Natural killer cell (primary cell): ENCODE measurements around the gene HMX1. TPM values are rescaled to one million over a fixed set of nuclear protein-coding genes. Genes with fewer than 3 reads are reported as not detected.

Experiments
- ATAC-seq, 3 donors: fragments of 150-1000 bp in 2 of 3; fragments of 200-7000 bp in 1 of 3; cut with Tn5 transposase; 1 replicate in 1 of 3; 2 replicates in 2 of 3; pipeline ENCODE4 v1.10.0; 2021; ENCODE audit warnings: mild to moderate bottlenecking in 2 of 3, moderate library complexity in 2 of 3
- DNase-seq, 2 donors: peaks; one replicate each; pipeline versions ENCODE4 v3.0.0 to v3.0.0-alpha.2; 2013 to 2021; ENCODE audit warnings: mixed read lengths in 1 of 2
- H3K27ac ChIP-seq: one replicate; pipeline ENCODE4 v1.5.1; 2013; ENCODE audit warnings: mild to moderate bottlenecking, low read length
- H3K27me3 ChIP-seq: one replicate; pipeline ENCODE4 v1.6.1; 2013; ENCODE audit warnings: low read length; ENCODE audit not compliant: control insufficient read depth, insufficient read depth
- H3K36me3 ChIP-seq: one replicate; pipeline ENCODE4 v1.6.1; 2013; ENCODE audit warnings: low read length; ENCODE audit not compliant: control insufficient read depth, insufficient read depth
- H3K4me1 ChIP-seq: one replicate; pipeline ENCODE4 v1.6.1; 2013; ENCODE audit warnings: low read length; ENCODE audit not compliant: control insufficient read depth, insufficient read depth
- H3K4me3 ChIP-seq: one replicate; pipeline ENCODE4 v1.5.1; 2013; ENCODE audit warnings: low read length
- H3K9me3 ChIP-seq: one replicate; pipeline ENCODE4 v1.6.1; 2013; ENCODE audit warnings: low read length; ENCODE audit not compliant: control insufficient read depth, insufficient read depth
- H3K27ac Mint-ChIP-seq, 2 donors: one replicate each; pipeline ENCODE4 v1.8.0; 2022; ENCODE audit warnings: mild to moderate bottlenecking in 2 of 2, mixed read lengths in 2 of 2, moderate library complexity in 1 of 2
- H3K27me3 Mint-ChIP-seq, 2 donors: one replicate each; pipeline ENCODE4 v1.8.0; 2022; ENCODE audit warnings: low read depth in 2 of 2, mixed read lengths in 2 of 2
- H3K36me3 Mint-ChIP-seq: one replicate; pipeline ENCODE4 v1.8.0; 2022; ENCODE audit warnings: mixed read lengths
- H3K4me1 Mint-ChIP-seq, 2 donors: one replicate each; pipeline ENCODE4 v1.8.0; 2022; ENCODE audit warnings: mixed read lengths in 2 of 2
- H3K4me3 Mint-ChIP-seq: one replicate; pipeline ENCODE4 v1.8.0; 2022; ENCODE audit warnings: mild to moderate bottlenecking, moderate library complexity, mixed read lengths
- H3K9me3 Mint-ChIP-seq, 2 donors: one replicate each; pipeline ENCODE4 v1.8.0; 2022; ENCODE audit warnings: mixed read lengths in 2 of 2
- WGBS: methylation state at CpG from one replicate; pipeline ENCODE4 v1.1.7; 2013; ENCODE audit warnings: missing lambda C conversion rate; ENCODE audit not compliant: insufficient coverage; 5-methylcytosine and 5-hydroxymethylcytosine counted together
- intact Hi-C: fragments of 100-400 bp; cut with micrococcal nuclease; formaldehyde crosslinking; loops from one replicate; pipeline ENCODE4 v1.14.2; 2022
- total RNA-seq, 4 donors: library from RNA; stranded (reverse); fragments of 120-200 nt in 1 of 4; gene quantifications; one replicate each; pipeline versions ENCODE4 v1.2.3 to v1.2.4, GENCODE V29; 2013 to 2022
- TF ChIP-seq, protein P1 (sequence below): fragments of 200-600 bp; IDR thresholded peaks from one replicate; pipeline ENCODE4 v1.8.0; 2022; ENCODE audit warnings: antibody characterized with exemption

Gene HMX1
- total RNA-seq, 3 donors from 2014 or later (not counting 1 experiment from before 2014, with no cell fraction given): not detected

DNA sequence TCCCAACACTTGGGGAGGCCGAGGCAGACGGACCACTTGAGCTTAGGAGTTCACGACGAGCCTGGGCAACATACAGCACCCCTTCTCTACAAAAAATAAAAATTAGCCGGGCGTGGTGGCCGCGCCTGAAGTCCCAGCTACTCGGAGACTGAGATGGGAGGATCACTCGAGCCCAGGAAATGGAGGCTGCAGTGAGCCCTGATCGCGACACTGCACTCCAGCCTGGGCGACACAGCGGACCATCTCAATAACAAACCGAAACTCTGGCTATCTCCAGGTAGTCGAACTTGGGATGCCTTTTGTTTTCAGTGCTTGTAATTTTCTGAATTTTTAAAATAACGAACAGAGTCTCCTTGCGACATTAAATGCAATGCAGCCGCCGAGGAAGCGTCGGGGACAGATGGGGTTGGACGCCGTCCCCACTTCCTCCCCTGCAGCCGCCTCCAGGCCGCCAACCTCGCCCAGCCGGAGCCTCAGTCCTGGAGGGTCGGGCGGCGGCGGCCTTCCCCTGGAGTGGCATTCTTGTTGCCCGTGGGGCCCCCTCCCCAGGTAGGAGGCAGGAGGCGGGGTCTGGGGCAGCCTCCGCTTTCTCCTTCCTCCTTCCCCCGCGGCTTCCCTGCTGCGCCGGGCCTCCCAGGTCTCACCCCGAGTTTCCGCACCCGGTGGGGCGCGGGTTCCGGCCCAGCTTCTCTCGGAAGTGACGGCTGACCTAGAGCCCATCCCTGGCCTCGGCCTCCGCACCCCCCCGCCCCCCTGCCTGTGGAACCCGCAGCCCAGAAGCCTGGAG lies 14.6 kb downstream of the HMX1 start:
- no peak for DNase-seq
- intact Hi-C loops: no loop called here
- H3K36me3 ChIP-seq: no peaks in the 10 kb centered on the region
- peaks cover 34 to 36% of the 10 kb centered on the region in 2 donors for H3K27me3 Mint-ChIP-seq
- 2% methylated on average over 51 of the region's 51 CpGs for WGBS
- H3K36me3 Mint-ChIP-seq: peaks cover 9% of the 10 kb centered on the region
- TF ChIP-seq, protein P1, sequence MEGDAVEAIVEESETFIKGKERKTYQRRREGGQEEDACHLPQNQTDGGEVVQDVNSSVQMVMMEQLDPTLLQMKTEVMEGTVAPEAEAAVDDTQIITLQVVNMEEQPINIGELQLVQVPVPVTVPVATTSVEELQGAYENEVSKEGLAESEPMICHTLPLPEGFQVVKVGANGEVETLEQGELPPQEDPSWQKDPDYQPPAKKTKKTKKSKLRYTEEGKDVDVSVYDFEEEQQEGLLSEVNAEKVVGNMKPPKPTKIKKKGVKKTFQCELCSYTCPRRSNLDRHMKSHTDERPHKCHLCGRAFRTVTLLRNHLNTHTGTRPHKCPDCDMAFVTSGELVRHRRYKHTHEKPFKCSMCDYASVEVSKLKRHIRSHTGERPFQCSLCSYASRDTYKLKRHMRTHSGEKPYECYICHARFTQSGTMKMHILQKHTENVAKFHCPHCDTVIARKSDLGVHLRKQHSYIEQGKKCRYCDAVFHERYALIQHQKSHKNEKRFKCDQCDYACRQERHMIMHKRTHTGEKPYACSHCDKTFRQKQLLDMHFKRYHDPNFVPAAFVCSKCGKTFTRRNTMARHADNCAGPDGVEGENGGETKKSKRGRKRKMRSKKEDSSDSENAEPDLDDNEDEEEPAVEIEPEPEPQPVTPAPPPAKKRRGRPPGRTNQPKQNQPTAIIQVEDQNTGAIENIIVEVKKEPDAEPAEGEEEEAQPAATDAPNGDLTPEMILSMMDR: no peak
- ATAC-seq: peak in 2 of 3 donors; percentile 25 to 62
- no peak overlapping the region for H3K27ac ChIP-seq
- H3K4me3 ChIP-seq: peak overlapping the region; percentile 15
- no peak overlapping the region for H3K27ac Mint-ChIP-seq
- peak overlapping the region; percentile 76 for H3K4me3 Mint-ChIP-seq
- H3K4me1 ChIP-seq: peaks cover 24% of the 10 kb centered on the region
- H3K9me3 Mint-ChIP-seq: no peaks in the 10 kb centered on the region
- H3K4me1 Mint-ChIP-seq: peaks cover 7 to 13% of the 10 kb centered on the region in 2 donors
- H3K27me3 ChIP-seq: peaks cover 30% of the 10 kb centered on the region
- peaks cover 9% of the 10 kb centered on the region for H3K9me3 ChIP-seq

DNA sequence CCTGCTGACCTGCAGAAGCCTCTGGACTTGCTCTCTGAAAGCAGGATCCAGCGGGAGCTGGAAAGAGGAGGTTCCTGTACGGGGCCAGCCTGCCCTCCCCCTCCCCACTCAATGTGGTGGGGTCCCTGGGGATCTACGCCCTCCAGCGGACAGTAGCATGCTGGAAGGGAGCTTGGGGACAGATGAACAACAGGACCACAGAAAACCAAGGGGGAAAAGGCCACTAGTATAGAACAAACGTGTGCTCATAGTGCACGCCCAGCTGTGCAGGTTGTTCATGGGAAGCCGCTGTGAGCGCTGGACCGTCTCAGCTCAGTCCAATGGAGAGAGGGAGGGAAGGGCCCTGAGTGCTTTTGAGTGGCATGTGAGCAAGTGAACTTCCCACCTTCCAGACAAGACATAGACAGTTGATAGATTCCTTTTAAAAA lies 15.8 kb downstream of the HMX1 start:
- no peak for ATAC-seq
- peaks cover 9% of the 10 kb centered on the region for H3K9me3 ChIP-seq
- peaks cover 31 to 36% of the 10 kb centered on the region in 2 donors for H3K27me3 Mint-ChIP-seq

DNA sequence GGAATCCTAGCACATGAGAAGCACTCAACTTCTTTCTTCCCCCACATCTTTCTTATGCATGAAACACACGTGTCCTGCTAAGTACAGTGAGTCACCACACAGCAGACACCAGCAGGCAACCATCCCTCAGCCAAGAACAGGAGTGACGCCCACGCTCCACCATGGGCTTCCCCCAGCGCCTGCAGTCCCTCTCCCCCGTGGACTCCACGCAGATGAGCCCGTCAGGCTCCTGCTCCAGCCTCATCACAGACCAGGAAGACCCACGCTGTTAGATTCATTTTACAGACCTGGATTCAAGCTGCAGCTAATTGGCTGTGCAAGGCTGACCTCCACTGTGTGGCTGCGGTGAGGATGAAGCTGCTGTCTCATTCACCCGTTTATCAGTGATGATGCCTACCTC lies 16.7 kb downstream of the HMX1 start:
- ATAC-seq (no peak), DNase-seq (no peak)
- Histone ChIP-seq H3K4me1 (peaks cover 24% of the 10 kb centered on the region), H3K27ac (no peak overlapping the region), H3K9me3 (peaks cover 9% of the 10 kb centered on the region), H3K36me3 (no peaks in the 10 kb centered on the region), H3K27me3 (peaks cover 20% of the 10 kb centered on the region), H3K4me3 (no peak overlapping the region)
- TF ChIP-seq, protein P1: no peak
- H3K4me3 Mint-ChIP-seq: peak overlapping the region; percentile 45
- intact Hi-C loops: no loop called here
- H3K36me3 Mint-ChIP-seq: peaks cover 9% of the 10 kb centered on the region
- 31% methylated on average over 10 of the region's 10 CpGs for WGBS
- H3K4me1 Mint-ChIP-seq: peaks cover 7 to 13% of the 10 kb centered on the region in 2 donors
- H3K9me3 Mint-ChIP-seq: no peaks in the 10 kb centered on the region
- no peak overlapping the region for H3K27ac Mint-ChIP-seq
- H3K27me3 Mint-ChIP-seq: peaks cover 27 to 36% of the 10 kb centered on the region in 2 donors

More for the DNA sequence above, 15.8 kb downstream of the HMX1 start:
- no peak overlapping the region for H3K27ac Mint-ChIP-seq
- WGBS: 18% methylated on average over 9 of the region's 9 CpGs
- Histone ChIP-seq H3K36me3 (no peaks in the 10 kb centered on the region), H3K4me1 (peaks cover 24% of the 10 kb centered on the region), H3K27ac (no peak overlapping the region), H3K4me3 (no peak overlapping the region), H3K27me3 (peaks cover 27% of the 10 kb centered on the region)
- H3K36me3 Mint-ChIP-seq: peaks cover 9% of the 10 kb centered on the region
- peaks cover 7 to 13% of the 10 kb centered on the region in 2 donors for H3K4me1 Mint-ChIP-seq
- peak overlapping the region; percentile 76 for H3K4me3 Mint-ChIP-seq
- H3K9me3 Mint-ChIP-seq: no peaks in the 10 kb centered on the region
- no peak for DNase-seq
- intact Hi-C loops: no loop called here
- TF ChIP-seq, protein P1: no peak
